IMR-90 (cell line): ENCODE results near the gene DNASE1L1. TPM values are rescaled to one million over a fixed set of nuclear protein-coding genes. Genes with fewer than 3 reads are reported as not detected.

Source experiments
- ATAC-seq: fragments of 200-7000 bp; cut with Tn5 transposase; 2 replicates; pipeline ENCODE4 v1.9.1; 2020; ENCODE audit warnings: low read depth, mild to moderate bottlenecking, moderate library complexity
- BruUV-seq: library from RNA; stranded (reverse); fragments of 400-500 nt; replicated peaks from 2 replicates; lab custom pipeline; 2021; lab: Mats Ljungman, UMichigan
- CTCF ChIA-PET: fragments of 300-600 bp; formaldehyde crosslinking; extraction: SDS; loops from one replicate; lab custom pipeline; 2021; ENCODE audit warnings: antibody characterized with exemption; lab: Yijun Ruan, JAX
- POLR2A ChIA-PET: fragments of 300-600 bp; sonication (Branson Sonifier 250); formaldehyde crosslinking; loops from one replicate; lab custom pipeline; 2022; ENCODE audit warnings: antibody characterized with exemption; ENCODE audit not compliant: unreplicated experiment; lab: Charles Lee
- DNase-seq: peaks from one replicate; pipeline ENCODE4 v3.0.0; 2013
- H2AFZ ChIP-seq: replicated peaks from 2 replicates; pipeline ENCODE3; 2013; ENCODE audit warnings: low read length, mild to moderate bottlenecking; ENCODE audit not compliant: poor library complexity
- H2AK5ac ChIP-seq: 2 replicates; pipeline ENCODE4 v1.6.1; 2013; ENCODE audit warnings: low read depth, low read length, inconsistent platforms
- H2AK9ac ChIP-seq: replicated peaks from 2 replicates; pipeline ENCODE3; 2013; ENCODE audit warnings: mild to moderate bottlenecking, low read depth, low read length, moderate library complexity; ENCODE audit not compliant: poor library complexity
- H2BK120ac ChIP-seq: 2 replicates; pipeline ENCODE4 v1.6.1; 2013; ENCODE audit warnings: low read depth, low read length, inconsistent platforms
- H2BK15ac ChIP-seq: 3 replicates; pipeline ENCODE4 v1.6.1; 2013; ENCODE audit warnings: low read depth, low read length, inconsistent platforms
- H2BK20ac ChIP-seq: 2 replicates; pipeline ENCODE4 v1.6.1; 2013; ENCODE audit warnings: low read depth, mild to moderate bottlenecking, inconsistent platforms, low read length, moderate library complexity
- H2BK5ac ChIP-seq: 2 replicates; pipeline ENCODE4 v1.6.1; 2013; ENCODE audit warnings: mild to moderate bottlenecking, low read depth, low read length, inconsistent platforms; ENCODE audit not compliant: poor library complexity, severe bottlenecking
- H3K14ac ChIP-seq: replicated peaks from 2 replicates; pipeline ENCODE4 v1.6.1; 2013; ENCODE audit warnings: low read depth, low read length, inconsistent platforms
- H3K18ac ChIP-seq: 2 replicates; pipeline ENCODE4 v1.6.1; 2013; ENCODE audit warnings: low read depth, low read length, control low read depth
- H3K23ac ChIP-seq: 2 replicates; pipeline ENCODE4 v1.6.1; 2013; ENCODE audit warnings: low read depth, low read length, inconsistent platforms
- H3K27ac ChIP-seq: 2 replicates; pipeline ENCODE4 v1.5.1; 2013; ENCODE audit warnings: mild to moderate bottlenecking, control low read depth, low read length; ENCODE audit not compliant: insufficient read depth
- H3K27me3 ChIP-seq: 2 replicates; pipeline ENCODE4 v1.6.1; 2013; ENCODE audit warnings: low read length; ENCODE audit not compliant: control insufficient read depth, insufficient read depth
- H3K36me3 ChIP-seq: 2 replicates; pipeline ENCODE4 v1.6.1; 2013; ENCODE audit warnings: low read length, mixed read lengths; ENCODE audit not compliant: control insufficient read depth, insufficient read depth
- H3K4ac ChIP-seq: 2 replicates; pipeline ENCODE4 v1.6.1; 2013; ENCODE audit warnings: low read depth, low read length, inconsistent platforms
- H3K4me1 ChIP-seq: 2 replicates; pipeline ENCODE4 v1.6.1; 2013; ENCODE audit warnings: low read length, mixed read lengths; ENCODE audit not compliant: control insufficient read depth, insufficient read depth
- H3K4me2 ChIP-seq: 2 replicates; pipeline ENCODE4 v1.6.1; 2013; ENCODE audit warnings: low read depth, mild to moderate bottlenecking, control low read depth, low read length, moderate library complexity
- H3K4me3 ChIP-seq: 2 replicates; pipeline ENCODE4 v1.5.1; 2013; ENCODE audit warnings: low read depth, mild to moderate bottlenecking, control low read depth, low read length, moderate library complexity; ENCODE audit not compliant: insufficient read depth
- H3K56ac ChIP-seq: 2 replicates; pipeline ENCODE4 v1.6.1; 2013; ENCODE audit warnings: low read length, inconsistent platforms; ENCODE audit not compliant: insufficient read depth; ENCODE audit errors: extremely low read depth
- H3K79me1 ChIP-seq, 2 experiments: 2 replicates each; pipeline ENCODE4 v1.6.1; 2013; ENCODE audit warnings: low read length in 2 of 2, inconsistent platforms in 1 of 2, low read depth in 1 of 2
- H3K9ac ChIP-seq: 2 replicates; pipeline ENCODE4 v1.6.1; 2013; ENCODE audit warnings: low read depth, low read length, control low read depth
- H3K9me1 ChIP-seq: 2 replicates; pipeline ENCODE4 v1.6.1; 2013; ENCODE audit warnings: low read length, inconsistent platforms; ENCODE audit not compliant: insufficient read depth
- H3K9me3 ChIP-seq: 2 replicates; pipeline ENCODE4 v1.6.1; 2013; ENCODE audit warnings: low read length; ENCODE audit not compliant: control insufficient read depth, insufficient read depth
- H4K20me1 ChIP-seq: 2 replicates; pipeline ENCODE4 v1.6.1; 2013; ENCODE audit warnings: low read length, inconsistent platforms; ENCODE audit not compliant: insufficient read depth
- H4K5ac ChIP-seq: 2 replicates; pipeline ENCODE4 v1.6.1; 2013; ENCODE audit warnings: mild to moderate bottlenecking, low read depth, low read length, control low read depth
- H4K8ac ChIP-seq, 2 experiments: 2 replicates each; pipeline ENCODE4 v1.6.1; 2013; ENCODE audit warnings: low read depth in 2 of 2, low read length in 2 of 2, control low read depth in 1 of 2, inconsistent platforms in 1 of 2
- H4K91ac ChIP-seq: 2 replicates; pipeline ENCODE4 v1.6.1; 2013; ENCODE audit warnings: low read depth, low read length, inconsistent platforms; ENCODE audit not compliant: insufficient read depth
- BHLHE40 ChIP-seq: fragments of 150-350 bp; IDR thresholded peaks from 2 replicates; pipeline ENCODE4 v1.6.1; 2016; ENCODE audit warnings: mild to moderate bottlenecking, low read depth, low read length
- MAZ ChIP-seq: IDR thresholded peaks from 2 replicates; pipeline ENCODE4 v1.6.1; 2012; ENCODE audit warnings: low read depth, mild to moderate bottlenecking, low read length, improper control_type of control experiment, moderate library complexity, borderline replicate concordance
- WGBS, 2 experiments: methylation state at CpG; one replicate each; pipeline versions ENCODE4 v1.1.5 to v1.1.7; 2013; ENCODE audit warnings: missing lambda C conversion rate in 2 of 2; ENCODE audit not compliant: insufficient read length in 1 of 2; ENCODE audit errors: extremely low coverage in 2 of 2; 5-methylcytosine and 5-hydroxymethylcytosine counted together
- dilution Hi-C: fragments of 300-500 bp; cut with HindIII; formaldehyde crosslinking; loops from one replicate; pipeline ENCODE4 v1.14.3; 2018; ENCODE audit warnings: low sequenced_read_pairs; ENCODE audit not compliant: unreplicated experiment
- in situ Hi-C: fragments of 300-500 bp; cut with MboI; formaldehyde crosslinking; loops from 3 replicates; pipeline ENCODE4 v1.14.3; 2019; ENCODE audit warnings: low sequenced_read_pairs, inconsistent platforms, mixed read lengths
- intact Hi-C: fragments of 100-400 bp; cut with micrococcal nuclease; formaldehyde crosslinking; loops from 2 replicates; pipeline ENCODE4 v1.10.0; 2022
- polyA plus RNA-seq, 3 experiments: library from polyadenylated mRNA; depleted of rRNA; stranded (reverse); fragments of >200 nt; gene quantifications; 2 replicates each; pipeline ENCODE4 v1.2.3, GENCODE V29; 2012; ENCODE audit warnings: low replicate concordance in 1 of 3
- total RNA-seq: library from RNA; depleted of rRNA; stranded (reverse); fragments of >200 nt; gene quantifications from 2 replicates; pipeline ENCODE4 v1.2.3, GENCODE V29; 2012

The DNASE1L1 gene
- total and polyA plus RNA-seq, 2 of the 4 experiments (the other 2 are of a cell fraction), result 51.4 to 55.5 TPM

DNA sequence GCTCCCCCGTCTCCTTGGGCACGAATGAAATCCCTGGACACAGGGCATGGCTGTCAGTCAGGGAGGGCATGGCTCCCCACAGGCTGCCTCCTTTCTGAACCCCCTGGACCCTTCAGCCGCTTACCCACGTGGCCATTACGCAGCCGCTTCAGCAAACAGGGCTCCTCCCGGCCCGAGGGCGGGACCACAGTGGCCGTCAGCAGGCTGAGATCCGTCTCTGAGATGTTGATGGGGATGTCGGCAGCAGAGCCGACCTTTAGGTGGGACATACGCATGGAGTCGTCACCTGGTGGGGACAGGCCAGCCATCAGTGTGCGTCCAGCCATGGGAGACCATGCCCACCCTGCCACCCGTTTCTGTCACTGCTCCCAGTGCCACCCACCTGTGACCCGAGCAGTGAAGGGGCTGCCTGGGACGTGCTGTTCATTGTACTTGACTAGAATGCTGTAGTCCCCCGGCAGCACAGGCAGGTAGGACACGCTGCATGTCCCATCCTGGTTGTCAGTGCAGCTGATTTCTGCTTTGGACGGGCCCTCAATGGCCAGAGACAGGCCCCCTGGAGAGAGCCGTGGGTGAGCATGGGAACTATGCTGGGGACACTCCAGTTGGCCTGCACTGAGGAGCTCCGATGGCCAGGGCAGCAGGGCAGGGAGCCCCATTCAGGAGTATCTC lies 55.7 kb downstream of the DNASE1L1 start:
- Histone ChIP-seq H2AK5ac (no peak overlapping the region), H2BK5ac (no peak overlapping the region), H2BK120ac (no peak overlapping the region), H3K23ac (no peak overlapping the region), H4K20me1 (peaks cover 100% of the 10 kb centered on the region), H3K27ac (no peak overlapping the region), H3K9me1 (no peaks in the 10 kb centered on the region), H4K8ac (no peak overlapping the region), H4K5ac (no peak overlapping the region), H3K18ac (no peak overlapping the region), H3K36me3 (peaks cover 98% of the 10 kb centered on the region), H3K9me3 (no peaks in the 10 kb centered on the region), H3K4me2 (no peak overlapping the region), H2AK9ac (peak overlapping the region; percentile 84), H3K79me1 (peaks cover 5 to 41% of the 10 kb centered on the region in 2 experiments; a peak in 3 of 4 replicates), H4K91ac (no peak overlapping the region), H3K4me1 (no peaks in the 10 kb centered on the region), H2BK20ac (no peak overlapping the region), H3K14ac (no peak overlapping the region), H2AFZ (peak overlapping the region; percentile 56), H3K27me3 (no peaks in the 10 kb centered on the region), H2BK15ac (no peak overlapping the region), H3K56ac (no peak overlapping the region), H3K4ac (no peak overlapping the region), H3K9ac (no peak overlapping the region), H3K4me3 (no peak overlapping the region)
- in situ Hi-C loops, result no loop called here
- 78% methylated on average over 15 of the region's 24 CpGs; no CpG with 5 or more reads in 1 of the 2 experiments for WGBS, 2 experiments
- no TSS peak for BruUV-seq
- DNase-seq (no peak), ATAC-seq (no peak)
- dilution Hi-C loops, result no loop called here
- CTCF ChIA-PET, result no interaction called here
- TF ChIP-seq MAZ (no peak), BHLHE40 (no peak)
- POLR2A ChIA-PET, result no interaction called here
- intact Hi-C loops, result no loop called here
